CD4-positive, alpha-beta T cell treated with Interferon gamma for 1 hour (primary cell): ENCODE data around the gene UQCC5.

Experiments
- DNase-seq: peaks from one replicate; pipeline ENCODE4 v3.0.0-alpha.2; 2020

UQCC5 gene

DNA sequence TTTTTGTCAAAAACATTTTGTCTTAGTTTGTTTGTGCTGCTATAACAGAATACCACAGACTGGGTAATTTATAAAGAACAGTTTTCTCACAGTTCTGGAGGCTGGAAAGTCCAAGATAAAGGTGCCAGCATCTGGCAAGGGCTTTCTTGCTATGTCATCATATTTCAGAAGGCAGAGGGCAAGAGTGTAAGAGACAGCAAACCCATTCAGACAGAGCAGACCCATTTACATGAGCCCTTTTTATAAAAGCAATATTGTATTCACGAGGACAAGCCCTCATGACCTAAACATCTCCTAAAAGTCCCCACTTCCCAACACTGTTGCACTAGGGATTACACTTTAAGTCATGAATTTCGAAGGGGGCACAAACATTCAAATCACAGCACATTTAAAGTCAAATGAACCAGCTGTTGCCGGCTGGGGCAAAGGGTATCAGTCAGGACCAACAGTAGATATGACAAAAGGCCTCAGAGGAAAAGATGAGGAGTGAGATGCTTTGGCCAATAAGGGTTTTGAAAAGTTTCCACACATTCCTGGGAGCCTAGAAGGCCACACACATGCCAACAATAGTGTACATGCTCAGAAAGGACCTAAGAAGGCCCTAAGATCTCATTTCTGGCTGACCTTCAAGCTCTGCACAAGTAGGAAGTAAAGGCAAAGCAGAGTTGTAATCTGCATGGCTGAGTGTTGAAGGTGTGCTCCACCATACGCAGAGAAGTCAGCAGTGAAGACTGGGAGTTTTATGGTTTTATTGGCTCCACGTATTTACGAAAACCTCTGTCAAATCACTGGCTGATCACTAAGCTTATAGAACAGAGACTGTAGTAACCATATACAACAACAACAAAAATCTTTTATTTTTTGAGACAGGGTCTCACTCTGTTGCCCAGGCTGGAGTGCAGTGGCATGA lies 37.9 kb downstream of the UQCC5 start:
- DNase-seq, result no peak
